Thoracic aorta (tissue), 2 donors: ENCODE results near the gene NAV3. TPM values are rescaled to one million over a fixed set of nuclear protein-coding genes. Genes with fewer than 3 reads are reported as not detected.

Source experiments
- ATAC-seq: fragments of 150-250 bp; one replicate; pipeline ENCODE4 v1.8.0; 2017; ENCODE audit warnings: low read depth; ENCODE audit not compliant: insufficient number of reproducible peaks, low FRiP score
- DNase-seq: peaks from one replicate; pipeline ENCODE4 v3.0.0-alpha.2; 2020; ENCODE audit warnings: low spot score
- H3K27ac ChIP-seq, 2 donors: fragments of 200-600 bp; sonication (generic); 1 replicate in 1 of 2; 2 replicates in 1 of 2; pipeline ENCODE4 v1.5.1; 2016; ENCODE audit warnings: mild to moderate bottlenecking in 2 of 2, moderate library complexity in 2 of 2
- H3K27me3 ChIP-seq: fragments of 200-600 bp; sonication (generic); replicated peaks from 2 replicates; pipeline ENCODE4 v1.6.0; 2016; ENCODE audit warnings: mild to moderate bottlenecking; ENCODE audit not compliant: insufficient read depth
- H3K36me3 ChIP-seq: fragments of 200-600 bp; sonication (generic); one replicate; pipeline ENCODE4 v1.5.1; 2016
- H3K4me1 ChIP-seq, 2 donors: fragments of 200-600 bp; sonication (generic); 1 replicate in 1 of 2; 2 replicates in 1 of 2; pipeline versions ENCODE4 v1.5.1 to v1.6.0; 2016; ENCODE audit warnings: low read depth in 2 of 2, mild to moderate bottlenecking in 1 of 2; ENCODE audit not compliant: control insufficient read depth in 1 of 2
- H3K4me3 ChIP-seq: fragments of 200-600 bp; sonication (generic); 2 replicates; pipeline ENCODE4 v1.5.1; 2016; ENCODE audit warnings: mild to moderate bottlenecking
- H3K9me3 ChIP-seq: fragments of 200-600 bp; sonication (generic); 2 replicates; pipeline ENCODE4 v1.5.1; 2016
- total RNA-seq, 2 donors: library from RNA; depleted of rRNA; stranded (reverse); fragments of >200 nt; gene quantifications; one replicate each; pipeline versions ENCODE4 v1.1.0 to v1.2.3, GENCODE V29; 2016
- TF ChIP-seq, protein P1 (sequence below): fragments of 200-600 bp; sonication (generic); IDR thresholded peaks from one replicate; pipeline ENCODE4 v1.5.1; 2019; ENCODE audit warnings: antibody characterized with exemption

NAV3 gene
- total RNA-seq, 2 donors from 2014 or later, result 9.3 to 11.6 TPM

DNA sequence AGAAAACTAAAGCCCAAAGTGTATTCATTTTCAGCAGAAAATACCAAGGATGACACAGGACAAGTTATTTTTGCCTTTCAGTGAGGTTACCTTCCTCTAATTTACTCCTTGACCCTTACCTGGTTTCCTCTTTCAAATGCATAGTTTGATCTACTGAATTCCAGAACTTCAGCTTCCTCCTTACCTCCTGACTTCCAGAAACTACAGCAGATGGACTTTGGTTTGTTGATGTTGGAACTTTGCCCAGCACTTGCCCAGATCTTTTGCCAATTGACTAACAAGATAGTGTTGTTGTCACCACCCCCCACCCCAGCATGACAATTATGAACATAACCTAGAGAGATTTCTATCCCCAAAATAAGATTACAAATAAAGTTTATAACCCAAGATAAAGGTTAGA is 63.2 kb downstream of the NAV3 start:
- DNase-seq, result no peak
- Histone ChIP-seq H3K9me3 (no peaks in the 10 kb centered on the region), H3K36me3 (no peaks in the 10 kb centered on the region), H3K4me1 (no peaks in the 10 kb centered on the region), H3K27ac (no peak overlapping the region), H3K4me3 (no peak overlapping the region), H3K27me3 (no peaks in the 10 kb centered on the region)
- no peak for ATAC-seq
- TF ChIP-seq, protein P1, sequence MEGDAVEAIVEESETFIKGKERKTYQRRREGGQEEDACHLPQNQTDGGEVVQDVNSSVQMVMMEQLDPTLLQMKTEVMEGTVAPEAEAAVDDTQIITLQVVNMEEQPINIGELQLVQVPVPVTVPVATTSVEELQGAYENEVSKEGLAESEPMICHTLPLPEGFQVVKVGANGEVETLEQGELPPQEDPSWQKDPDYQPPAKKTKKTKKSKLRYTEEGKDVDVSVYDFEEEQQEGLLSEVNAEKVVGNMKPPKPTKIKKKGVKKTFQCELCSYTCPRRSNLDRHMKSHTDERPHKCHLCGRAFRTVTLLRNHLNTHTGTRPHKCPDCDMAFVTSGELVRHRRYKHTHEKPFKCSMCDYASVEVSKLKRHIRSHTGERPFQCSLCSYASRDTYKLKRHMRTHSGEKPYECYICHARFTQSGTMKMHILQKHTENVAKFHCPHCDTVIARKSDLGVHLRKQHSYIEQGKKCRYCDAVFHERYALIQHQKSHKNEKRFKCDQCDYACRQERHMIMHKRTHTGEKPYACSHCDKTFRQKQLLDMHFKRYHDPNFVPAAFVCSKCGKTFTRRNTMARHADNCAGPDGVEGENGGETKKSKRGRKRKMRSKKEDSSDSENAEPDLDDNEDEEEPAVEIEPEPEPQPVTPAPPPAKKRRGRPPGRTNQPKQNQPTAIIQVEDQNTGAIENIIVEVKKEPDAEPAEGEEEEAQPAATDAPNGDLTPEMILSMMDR, result no peak

DNA sequence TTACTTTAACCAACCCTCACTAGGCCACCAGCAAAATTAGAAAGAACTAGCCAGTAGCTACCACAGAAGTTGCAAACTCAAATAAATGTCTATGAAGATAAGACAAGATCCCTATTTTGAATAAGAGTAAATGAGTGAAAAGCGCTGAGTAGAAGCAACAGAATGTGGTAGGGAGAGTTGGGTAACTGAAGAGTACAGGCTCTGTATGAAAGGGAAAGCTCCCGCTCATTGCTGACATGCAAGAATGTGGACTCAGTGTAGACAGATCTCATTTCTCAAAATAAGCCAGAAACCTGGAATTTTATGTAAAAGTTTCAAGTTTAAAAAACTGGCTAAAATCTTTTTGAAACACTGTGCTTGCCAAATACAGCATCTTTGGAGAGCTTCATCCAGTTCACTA is 63.9 kb downstream of the NAV3 start:
- ATAC-seq (no peak), DNase-seq (no peak)
- Histone ChIP-seq H3K36me3 (no peaks in the 10 kb centered on the region), H3K4me1 (no peaks in the 10 kb centered on the region), H3K27ac (no peak overlapping the region), H3K27me3 (no peaks in the 10 kb centered on the region), H3K4me3 (no peak overlapping the region), H3K9me3 (no peaks in the 10 kb centered on the region)
- TF ChIP-seq, protein P1, result no peak

DNA sequence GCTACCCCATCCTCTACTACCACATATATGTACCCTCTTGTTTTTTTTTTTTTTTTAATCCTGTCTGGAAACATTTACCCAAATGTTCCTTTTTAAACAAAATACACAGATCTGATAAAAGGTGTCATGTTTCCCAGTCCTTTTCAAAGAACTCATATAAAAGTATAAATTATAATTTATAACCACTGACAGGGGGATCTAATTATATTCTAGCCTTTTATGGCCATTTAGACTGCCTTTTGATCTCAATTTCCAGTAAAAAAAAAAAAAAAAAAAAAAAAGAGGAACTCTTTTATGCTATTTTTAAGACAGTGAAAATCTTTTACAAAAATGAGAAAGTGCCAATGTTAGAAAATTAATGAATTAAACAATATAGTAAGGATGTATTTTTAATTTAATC is 65.0 kb downstream of the NAV3 start:
- H3K36me3 ChIP-seq, result no peaks in the 10 kb centered on the region
- ATAC-seq (no peak), DNase-seq (no peak)
- no peak overlapping the region for H3K27ac ChIP-seq
- H3K4me1 ChIP-seq, result no peaks in the 10 kb centered on the region
- TF ChIP-seq, protein P1, result no peak
- no peaks in the 10 kb centered on the region for H3K27me3 ChIP-seq
- H3K9me3 ChIP-seq, result no peaks in the 10 kb centered on the region
- no peak overlapping the region for H3K4me3 ChIP-seq

DNA sequence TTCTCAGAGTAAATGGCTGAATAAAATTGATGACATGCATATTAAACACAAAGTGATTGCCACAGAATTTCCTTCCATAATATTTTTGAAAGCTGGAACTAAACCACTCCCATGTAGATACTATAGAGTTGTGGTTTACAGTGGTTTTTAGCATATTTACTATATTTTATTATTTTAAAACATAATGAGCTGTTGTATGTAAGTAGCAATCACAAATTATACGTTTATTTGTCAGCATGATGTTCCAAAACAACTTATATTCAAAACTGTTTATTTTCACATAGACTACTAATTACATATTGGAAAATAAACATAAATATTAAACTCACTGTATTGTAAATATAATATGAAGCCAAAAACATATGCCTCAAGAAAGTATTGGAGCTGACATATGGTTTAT is 77.2 kb downstream of the NAV3 start:
- TF ChIP-seq, protein P1, result no peak
- DNase-seq, result no peak
- Histone ChIP-seq H3K9me3 (no peaks in the 10 kb centered on the region), H3K27ac (no peak overlapping the region), H3K27me3 (no peaks in the 10 kb centered on the region), H3K4me1 (no peaks in the 10 kb centered on the region), H3K36me3 (no peaks in the 10 kb centered on the region), H3K4me3 (no peak overlapping the region)
- ATAC-seq, result no peak

DNA sequence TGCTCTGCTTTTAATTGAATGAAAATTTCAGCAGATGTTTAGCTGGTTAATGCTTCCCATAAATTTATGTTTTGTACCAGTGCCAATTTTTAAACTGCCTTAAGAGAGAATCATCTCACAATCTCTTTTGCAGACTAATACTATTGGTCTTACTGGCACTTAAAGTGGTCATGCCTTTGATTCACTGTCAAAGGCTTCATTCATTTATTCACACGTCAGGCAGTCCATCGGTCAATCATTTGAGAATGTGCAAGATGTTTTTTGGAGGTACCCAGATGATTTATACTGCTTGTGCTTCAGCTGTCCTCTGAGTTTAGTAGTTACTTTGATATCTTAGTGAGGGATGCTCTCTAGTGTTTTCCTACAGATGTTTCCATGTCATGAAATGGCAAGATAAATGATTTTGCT is 83.4 kb downstream of the NAV3 start:
- DNase-seq, result no peak
- H3K9me3 ChIP-seq, result no peaks in the 10 kb centered on the region
- H3K4me3 ChIP-seq, result no peak overlapping the region
- TF ChIP-seq, protein P1, result no peak
- ATAC-seq, result no peak
- no peak overlapping the region for H3K27ac ChIP-seq
- H3K27me3 ChIP-seq, result no peaks in the 10 kb centered on the region
- H3K4me1 ChIP-seq, result no peaks in the 10 kb centered on the region
- H3K36me3 ChIP-seq, result no peaks in the 10 kb centered on the region
